IPS-NIHi7 (cell line): ENCODE data around the gene PARD3B.

Source experiments
- DNase-seq: peaks from one replicate; pipeline ENCODE4 v3.0.0; 2012; ENCODE audit warnings: mixed read lengths; ENCODE audit errors: extremely low spot score

Gene PARD3B

GRCh38 chr2:205605638-205606304 lies 1060.5 kb downstream of the PARD3B start:
- no peak for DNase-seq

GRCh38 chr2:205607146-205607545 lies 1061.9 kb downstream of the PARD3B start:
- DNase-seq: no peak

DNA sequence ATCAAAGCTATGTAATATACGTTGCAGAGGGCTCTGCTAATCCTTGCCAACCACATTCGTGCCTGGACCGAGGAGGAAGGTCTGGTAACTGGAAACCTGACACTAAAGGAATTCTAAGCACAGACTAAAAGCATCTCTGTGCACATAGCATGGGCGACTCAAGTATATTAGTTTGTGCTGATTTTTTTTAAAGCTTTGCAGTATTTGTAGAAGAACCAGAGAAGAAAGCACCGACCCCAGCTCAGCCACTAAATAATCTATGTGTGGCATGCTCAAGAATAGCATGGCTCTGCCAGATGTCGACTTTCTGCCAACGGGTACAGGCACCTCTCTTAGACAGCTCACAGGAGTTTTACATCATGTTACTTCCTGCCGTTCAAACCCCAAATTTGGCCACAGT lies 1063.8 kb downstream of the PARD3B start:
- DNase-seq: no peak

- DNase-seq: no peak
These were observed 1065.2 kb downstream of the PARD3B start for GRCh38 chr2:205610437-205610836.

DNA sequence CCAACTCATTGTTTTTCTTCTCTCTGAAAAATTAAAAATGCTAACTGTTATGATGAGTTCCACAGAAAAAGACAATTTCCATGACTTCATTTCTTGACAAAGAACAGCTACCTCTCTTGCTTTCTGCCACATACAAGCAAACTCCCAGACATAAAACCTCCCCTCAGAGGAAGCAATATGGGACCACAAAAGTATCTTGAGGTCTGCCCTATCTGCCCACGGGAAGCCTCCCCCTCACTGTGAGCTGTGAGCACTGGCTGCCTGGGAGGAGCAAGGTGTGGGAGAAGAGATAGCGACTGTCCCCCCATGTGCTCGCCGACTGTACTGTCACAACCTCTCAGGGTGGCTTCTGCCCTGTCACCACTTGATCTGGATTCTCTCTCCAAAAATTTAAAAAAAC lies 1067.4 kb downstream of the PARD3B start:
- peak; percentile 36 for DNase-seq

DNA sequence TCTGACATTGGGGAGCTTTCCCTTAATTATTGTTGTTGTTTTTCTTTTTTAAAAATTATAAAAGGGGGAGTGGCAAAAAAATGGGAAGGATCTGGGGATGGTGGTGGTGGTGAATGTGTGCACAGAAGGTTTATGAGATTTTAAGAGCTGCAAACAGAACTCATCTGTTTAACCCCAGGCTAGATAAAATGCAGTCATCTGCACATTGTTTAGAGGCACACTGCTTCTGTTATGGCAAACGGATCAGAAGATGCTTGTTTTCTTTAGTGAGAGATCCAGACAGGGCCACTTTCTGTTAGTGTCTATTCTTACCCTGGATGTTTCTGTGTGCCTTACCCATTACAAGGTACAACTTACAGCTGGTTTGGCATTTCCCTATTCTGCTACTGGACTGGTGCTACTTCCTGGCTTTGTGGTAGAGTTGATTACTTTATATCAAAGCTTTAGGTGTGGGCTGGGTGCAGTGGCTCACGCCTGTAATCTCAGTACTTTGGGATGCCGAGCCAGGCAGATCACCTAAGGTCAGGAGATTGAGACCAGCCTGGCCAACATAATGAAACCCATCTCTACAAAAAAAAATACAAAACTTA lies 1068.8 kb downstream of the PARD3B start:
- DNase-seq: no peak

- no peak for DNase-seq
These were observed 1069.7 kb downstream of the PARD3B start for GRCh38 chr2:205614965-205615364.

GRCh38 chr2:205617905-205618304 lies 1072.6 kb downstream of the PARD3B start:
- DNase-seq: no peak

GRCh38 chr2:205619600-205619999 lies 1074.3 kb downstream of the PARD3B start:
- no peak for DNase-seq

DNA sequence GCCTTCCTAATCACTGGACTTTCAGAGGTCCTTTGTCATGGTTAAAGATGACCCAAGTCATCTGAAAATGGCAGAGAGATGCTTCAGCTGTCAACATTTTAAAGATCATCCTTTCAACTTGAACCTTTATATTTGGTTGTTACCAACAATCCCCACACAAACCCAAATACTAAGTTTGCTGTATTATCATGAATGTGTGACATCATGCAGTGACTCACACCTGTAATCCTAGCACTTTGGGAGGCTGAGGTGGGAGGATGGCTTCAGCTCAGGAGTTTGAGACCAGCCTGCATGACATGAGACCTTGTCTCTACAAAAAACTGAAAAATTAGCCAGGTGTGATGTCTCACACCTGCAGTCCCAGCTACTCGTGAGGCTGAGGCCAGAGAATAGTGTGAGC lies 1081.8 kb downstream of the PARD3B start:
- DNase-seq: no peak

- DNase-seq: no peak
These were observed 1083.1 kb downstream of the PARD3B start for GRCh38 chr2:205628422-205628821.

- no peak for DNase-seq
These were observed 1084.0 kb downstream of the PARD3B start for GRCh38 chr2:205629091-205629776.

DNA sequence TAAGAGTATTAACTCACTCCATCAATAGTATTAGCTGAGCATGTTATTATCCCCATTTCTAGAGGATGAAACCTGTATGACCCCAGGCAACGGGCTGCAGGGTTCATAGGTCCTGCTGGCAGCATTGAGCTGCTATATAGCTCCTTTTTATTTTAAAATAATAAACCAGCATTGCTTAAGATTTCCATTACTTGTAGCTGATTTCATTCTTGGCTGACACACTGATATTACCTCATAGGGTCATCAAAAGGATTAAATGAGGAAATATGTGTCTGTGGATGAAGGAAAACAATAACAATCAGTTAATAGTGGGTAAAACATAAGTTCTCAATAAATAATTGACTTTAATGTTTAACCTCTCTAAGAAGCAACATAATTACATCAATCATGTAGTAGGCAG lies 1088.7 kb downstream of the PARD3B start:
- DNase-seq: no peak

DNA sequence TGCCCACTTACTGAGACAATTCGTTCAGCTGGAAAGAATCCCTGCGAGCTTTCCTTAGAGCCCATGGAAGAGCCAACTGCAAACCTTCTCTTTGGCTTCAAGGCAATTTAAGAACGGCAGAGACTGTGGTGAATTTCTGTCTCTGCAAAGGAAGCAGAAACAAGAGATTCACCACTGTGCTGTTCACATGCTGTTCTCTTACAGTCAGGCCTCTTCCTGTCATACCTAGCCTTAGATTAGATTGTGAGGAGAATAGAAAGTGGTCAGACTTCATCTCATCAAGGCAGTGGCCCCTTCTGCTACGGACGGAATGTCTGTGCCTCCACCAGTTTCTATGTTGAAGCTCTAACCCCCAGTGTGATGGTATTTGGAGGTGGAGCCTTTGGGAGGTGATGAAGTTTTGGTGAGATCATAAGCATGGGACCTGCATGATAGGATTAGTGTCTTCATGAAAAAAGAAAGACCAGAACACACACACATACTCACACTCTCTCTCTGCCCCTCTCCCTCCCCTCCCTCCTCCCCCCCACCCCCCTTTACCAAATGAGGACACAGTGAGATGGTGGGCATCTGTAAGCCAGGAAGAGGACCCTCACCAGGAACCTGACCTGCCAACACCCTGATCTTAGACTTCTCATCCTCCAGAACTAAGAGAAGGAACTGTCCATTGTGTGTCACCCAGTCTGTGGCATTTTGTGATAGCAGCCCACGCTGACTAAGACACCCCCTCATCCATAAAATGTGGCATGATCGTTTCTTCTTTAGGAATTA lies 1091.5 kb downstream of the PARD3B start:
- no peak for DNase-seq

GRCh38 chr2:205637320-205637602 lies 1092.0 kb downstream of the PARD3B start:
- no peak for DNase-seq

DNA sequence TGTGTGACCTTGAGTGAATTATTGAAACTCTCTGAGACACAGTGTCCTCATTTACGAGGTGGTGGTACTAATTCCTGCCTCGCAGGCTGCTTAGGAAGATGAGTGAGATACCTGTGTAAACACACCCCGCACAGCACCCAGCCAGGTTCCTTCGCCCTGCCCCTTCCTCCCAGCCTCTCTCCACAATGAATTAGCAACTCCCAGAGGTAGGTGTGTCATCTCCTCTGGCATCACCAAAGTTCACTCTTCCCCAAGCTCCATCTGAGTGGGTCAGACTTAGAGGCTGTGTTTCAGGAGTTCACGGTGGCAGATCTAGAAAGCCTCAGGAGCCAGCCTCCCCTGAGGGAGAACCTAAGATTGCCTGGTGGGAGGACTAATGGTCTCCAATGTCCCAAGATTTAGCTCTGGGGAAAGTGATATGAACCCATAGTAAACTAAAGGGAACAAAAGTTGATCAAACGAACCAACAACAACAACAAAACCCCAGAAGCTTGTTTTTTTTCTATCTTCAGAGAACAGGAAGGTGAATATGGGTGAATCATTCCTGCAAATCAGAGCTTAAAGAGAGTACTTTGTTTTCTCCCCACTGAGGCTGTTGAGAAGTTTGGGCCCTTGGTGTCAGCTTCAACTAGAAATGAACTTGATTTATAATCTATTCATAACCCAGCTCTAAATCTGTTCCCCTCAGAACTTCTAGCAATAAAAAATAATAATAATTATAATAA lies 1092.7 kb downstream of the PARD3B start:
- no peak for DNase-seq

DNA sequence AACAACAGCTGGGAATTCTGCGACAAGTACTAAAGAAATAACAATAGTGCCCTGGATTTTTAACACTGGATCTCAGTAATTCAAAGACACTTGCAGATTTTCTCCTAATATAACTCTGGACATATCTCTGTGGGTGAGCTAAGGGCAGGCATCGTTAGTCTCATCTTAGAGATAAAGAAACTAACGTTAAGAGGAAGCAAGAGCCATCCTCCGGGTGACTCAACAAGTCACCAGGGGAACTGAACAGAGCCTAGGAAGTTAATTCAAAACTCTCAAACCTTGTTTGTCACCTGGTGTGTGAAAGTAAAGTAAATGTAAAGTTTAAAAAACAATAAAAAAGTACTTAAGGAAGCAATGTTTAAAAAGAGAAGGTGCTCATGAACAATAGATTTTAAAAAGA lies 1095.4 kb downstream of the PARD3B start:
- no peak for DNase-seq

- DNase-seq: no peak
These were observed 1097.5 kb downstream of the PARD3B start for GRCh38 chr2:205642599-205643356.

- no peak for DNase-seq
These were observed 1098.2 kb downstream of the PARD3B start for GRCh38 chr2:205643391-205643885.

GRCh38 chr2:205644018-205644417 lies 1098.7 kb downstream of the PARD3B start:
- no peak for DNase-seq

DNA sequence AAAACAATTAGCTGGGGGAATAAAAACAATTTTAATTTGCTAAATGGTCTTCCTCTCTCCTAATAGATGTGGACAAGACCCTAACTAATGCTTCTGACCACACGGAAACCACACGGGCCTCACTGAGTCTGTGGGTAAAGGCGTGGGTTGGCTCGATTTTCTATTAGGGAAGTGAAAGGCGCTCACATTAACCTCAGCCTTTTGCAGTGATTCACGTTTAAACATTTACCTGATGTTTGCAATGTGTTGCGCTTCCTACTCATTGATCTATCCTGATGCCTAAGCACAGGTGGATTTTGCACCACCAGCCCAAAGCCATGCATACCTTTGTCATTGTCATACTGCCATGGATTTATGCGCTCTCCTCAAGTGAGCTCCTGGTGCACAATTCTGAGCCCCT lies 1101.4 kb downstream of the PARD3B start:
- no peak for DNase-seq
